Endothelial cell of umbilical vein (primary cell): Measurements from ENCODE around the gene INTS1. TPM values are rescaled to one million over a fixed set of nuclear protein-coding genes. Genes with fewer than 3 reads are reported as not detected.

Experiments
- BruUV-seq: library from RNA; stranded (reverse); fragments of 400-500 nt; replicated peaks from 2 replicates; lab custom pipeline; 2021; lab: Mats Ljungman, UMichigan
- CTCF ChIA-PET: fragments of 300-600, 350-600 bp; sonication (Branson Sonifier 250); formaldehyde crosslinking; loops from one replicate; lab custom pipeline; 2021; ENCODE audit warnings: antibody characterized with exemption, inconsistent platforms; lab: Charles Lee
- POLR2A ChIA-PET: fragments of 300-600, 350-600 bp; sonication (Branson Sonifier 250); formaldehyde crosslinking; loops from one replicate; lab custom pipeline; 2021; ENCODE audit warnings: antibody characterized with exemption, inconsistent platforms; lab: Charles Lee
- DNase-seq: peaks from one replicate; pipeline ENCODE4 v3.0.0-alpha.2; 2011; ENCODE audit warnings: low read depth, low spot score
- FAIRE-seq: peaks from 2 replicates; lab custom pipeline; 2011; peaks lifted over from hg19 to GRCh38; lab: Jason Lieb, UNC
- H2AFZ ChIP-seq: 2 replicates; pipeline ENCODE4 v1.6.0; 2012; ENCODE audit warnings: low read depth, low read length, control low read depth, inconsistent platforms
- H3K27ac ChIP-seq: 2 replicates; pipeline ENCODE4 v1.5.1; 2011; ENCODE audit warnings: low read depth, mild to moderate bottlenecking, control low read depth, low read length, moderate library complexity; ENCODE audit not compliant: insufficient read depth
- H3K27me3 ChIP-seq, 2 experiments: 2 replicates each; pipeline versions ENCODE4 v1.6.0 to v1.6.1; 2011; ENCODE audit warnings: low read length in 2 of 2, mixed read lengths in 1 of 2; ENCODE audit not compliant: control insufficient read depth in 2 of 2, insufficient read depth in 2 of 2
- H3K36me3 ChIP-seq, 2 experiments: 2 replicates in 1 of 2; 3 replicates in 1 of 2; pipeline ENCODE4 v1.5.1; 2011; ENCODE audit warnings: low read length in 2 of 2, mild to moderate bottlenecking in 1 of 2, moderate library complexity in 1 of 2; ENCODE audit not compliant: control insufficient read depth in 2 of 2, insufficient read depth in 2 of 2; ENCODE audit errors: extremely low read depth in 1 of 2
- H3K4me1 ChIP-seq: 3 replicates; pipeline ENCODE4 v1.5.1; 2011; ENCODE audit warnings: mild to moderate bottlenecking, low read length; ENCODE audit not compliant: control insufficient read depth, insufficient read depth; ENCODE audit errors: extremely low read depth
- H3K4me2 ChIP-seq: 2 replicates; pipeline ENCODE4 v1.6.1; 2011; ENCODE audit warnings: low read length, control low read depth, mixed read lengths; ENCODE audit not compliant: insufficient read depth
- H3K4me3 ChIP-seq, 3 experiments: fragments of 200-600 bp in 1 of 3; sonication (generic), shearing (Covaris generic) in 1 of 3; replicated peaks in 1 of 3; 2 replicates each; pipeline ENCODE4 v1.5.1; 2011 to 2016; ENCODE audit warnings: control low read depth in 3 of 3, low read length in 3 of 3, mild to moderate bottlenecking in 2 of 3, inconsistent platforms in 1 of 3, low read depth in 1 of 3, moderate library complexity in 1 of 3; ENCODE audit not compliant: insufficient read depth in 1 of 3
- H3K79me2 ChIP-seq: 2 replicates; pipeline ENCODE4 v1.6.0; 2012; ENCODE audit warnings: low read length, inconsistent platforms; ENCODE audit not compliant: control insufficient read depth, insufficient read depth
- H3K9ac ChIP-seq: replicated peaks from 2 replicates; pipeline ENCODE3; 2011; ENCODE audit warnings: low read length, control low read depth; ENCODE audit not compliant: insufficient read depth; ENCODE audit errors: extremely low read depth
- H3K9me1 ChIP-seq: replicated peaks from 3 replicates; pipeline ENCODE4 v1.6.0; 2011; ENCODE audit warnings: mild to moderate bottlenecking, low read length; ENCODE audit not compliant: control insufficient read depth, insufficient read depth; ENCODE audit errors: extremely low read depth
- H3K9me3 ChIP-seq: replicated peaks from 2 replicates; pipeline ENCODE4 v1.5.1; 2012; ENCODE audit warnings: low read length, inconsistent platforms; ENCODE audit not compliant: control insufficient read depth, insufficient read depth
- H4K20me1 ChIP-seq: replicated peaks from 2 replicates; pipeline ENCODE3; 2011; ENCODE audit warnings: mild to moderate bottlenecking, low read length; ENCODE audit not compliant: control insufficient read depth, insufficient read depth; ENCODE audit errors: extremely low read depth
- CTCF ChIP-seq, 2 donors: IDR thresholded peaks; 1 replicate in 1 of 2; 2 replicates in 1 of 2; pipeline ENCODE4 v1.5.1; 2011; ENCODE audit warnings: low read length in 2 of 2, mild to moderate bottlenecking in 2 of 2, moderate library complexity in 2 of 2, control low read depth in 1 of 2, inconsistent platforms in 1 of 2, low read depth in 1 of 2; ENCODE audit not compliant: insufficient read depth in 1 of 2; ENCODE audit errors: extremely low read depth in 1 of 2
- FOS ChIP-seq: IDR thresholded peaks from 2 replicates; pipeline ENCODE4 v1.6.1; 2011; ENCODE audit warnings: mild to moderate bottlenecking, low read length, moderate library complexity, borderline replicate concordance; ENCODE audit not compliant: insufficient read depth
- GATA2 ChIP-seq: IDR thresholded peaks from 2 replicates; pipeline ENCODE4 v1.7.0; 2011; ENCODE audit warnings: low read depth, mild to moderate bottlenecking, moderate library complexity, mixed read lengths, low read length; ENCODE audit not compliant: insufficient read length, insufficient read depth
- JUN ChIP-seq: IDR thresholded peaks from 2 replicates; pipeline ENCODE4 v1.6.1; 2011; ENCODE audit warnings: borderline replicate concordance, low read depth; ENCODE audit not compliant: insufficient read length, insufficient read depth
- MYC ChIP-seq: IDR thresholded peaks from one replicate; pipeline ENCODE4 v1.6.1; 2011; ENCODE audit warnings: mild to moderate bottlenecking, low read depth, low read length
- dilution Hi-C: fragments of 300-500 bp; cut with MboI; formaldehyde crosslinking; loops from one replicate; pipeline ENCODE4 v1.15.0; 2019; ENCODE audit warnings: low sequenced_read_pairs; ENCODE audit not compliant: extremely low pct_ligation_motif_present
- intact Hi-C: fragments of 100-400 bp; cut with micrococcal nuclease; formaldehyde crosslinking; loops from one replicate; pipeline ENCODE4 v1.10.0; 2022
- polyA plus RNA-seq, 4 experiments: library from polyadenylated mRNA; depleted of rRNA in 3 of 4; stranded (reverse) in 3 of 4; unstranded in 1 of 4; fragments of >200 nt; gene quantifications; 2 replicates each; pipeline versions ENCODE4 v1.2.1 to v1.2.3, GENCODE V29; 2011 to 2012; ENCODE audit warnings: missing spikeins in 1 of 4
- total RNA-seq: library from RNA; stranded (reverse); gene quantifications from 2 replicates; pipeline ENCODE4 v1.2.3, GENCODE V29; 2021

The INTS1 gene
- total and polyA plus RNA-seq, 2 donors (not counting 3 experiments of a cell fraction or from before 2014, with no cell fraction given), result 57.8 to 116 TPM

- H2AFZ ChIP-seq, result no peak overlapping the region
These were observed 43.7 kb upstream of the INTS1 start for GRCh38 chr7:1547777-1548437.

More at GRCh38 chr7:1547777-1548437, 43.7 kb upstream of the INTS1 start:
- Histone ChIP-seq H3K9ac (no peak overlapping the region), H3K9me3 (no peaks in the 10 kb centered on the region), H3K27ac (no peak overlapping the region), H3K9me1 (no peaks in the 10 kb centered on the region), H3K4me1 (no peaks in the 10 kb centered on the region), H3K36me3 (peaks cover 2 to 7% of the 10 kb centered on the region in 2 experiments), H4K20me1 (no peaks in the 10 kb centered on the region), H3K79me2 (no peaks in the 10 kb centered on the region), H3K4me2 (no peak overlapping the region), H3K27me3 (no peaks in the 10 kb centered on the region), H3K4me3 (no peak overlapping the region)
- BruUV-seq, result no TSS peak
- TF ChIP-seq MYC, result no peak
- no peak for TF ChIP-seq CTCF (IDR thresholded peaks at IDR 0.05; ENCODE audit: extremely low read depth in 1 of 2, insufficient read depth in 1 of 2, low read depth in 1 of 2, low read length in 2 of 2)
- TF ChIP-seq GATA2, result no peak
- no peak for TF ChIP-seq FOS
- TF ChIP-seq JUN, result no peak
- CTCF ChIA-PET, result interaction anchor here (0.7 to 1.6 kb wide), 4 partner anchors 8 to 922 kb away, joined by 3 to 6 read pairs (median 4); no protein-coding TSS in a partner anchor
- POLR2A ChIA-PET, result interaction anchor here (1.1 kb wide), 1 partner anchor 14 kb away, joined by 3 read pairs; no protein-coding TSS in a partner anchor
- FAIRE-seq (no peak), DNase-seq (no peak)
- intact Hi-C loops (no loop called here), dilution Hi-C loops (no loop called here)
